Heart left ventricle (tissue), 16 donors: Measurements from ENCODE around the gene COQ7. TPM values are rescaled to one million over a fixed set of nuclear protein-coding genes. Genes with fewer than 3 reads are reported as not detected.

Source experiments
- ATAC-seq, 4 donors: fragments of 200-7000 bp; cut with Tn5 transposase; one replicate each; pipeline ENCODE4 v1.9.1; 2020 to 2022; ENCODE audit warnings: moderate library complexity in 4 of 4, mild to moderate bottlenecking in 3 of 4, moderate number of reproducible peaks in 1 of 4
- DNase-seq, 5 donors: peaks; one replicate each; pipeline ENCODE4 v3.0.0-alpha.2; 2020
- H3K27ac ChIP-seq, 12 donors: fragments of 200-600 bp; sonication (generic) in 4 of 12; one replicate each; pipeline versions ENCODE4 v1.5.0 to v1.8.0; 2016 to 2022; ENCODE audit warnings: mild to moderate bottlenecking in 2 of 12
- H3K27me3 ChIP-seq, 9 donors: fragments of 200-600 bp; sonication (generic) in 2 of 9; one replicate each; pipeline versions ENCODE4 v1.5.1 to v1.8.0; 2016 to 2022; ENCODE audit warnings: mild to moderate bottlenecking in 3 of 9
- H3K36me3 ChIP-seq, 9 donors: fragments of 200-600 bp; sonication (generic) in 2 of 9; one replicate each; pipeline versions ENCODE4 v1.5.0 to v1.8.0; 2018 to 2022; ENCODE audit warnings: mild to moderate bottlenecking in 2 of 9
- H3K4me1 ChIP-seq, 12 donors: fragments of 200-600 bp; sonication (generic) in 4 of 12; one replicate each; pipeline versions ENCODE4 v1.5.0 to v1.8.0; 2016 to 2022; ENCODE audit warnings: mild to moderate bottlenecking in 3 of 12
- H3K4me3 ChIP-seq, 12 donors: fragments of 200-600 bp; sonication (generic) in 4 of 12; one replicate each; pipeline versions ENCODE4 v1.5.0 to v1.8.0; 2017 to 2022; ENCODE audit warnings: mild to moderate bottlenecking in 9 of 12, moderate library complexity in 4 of 12
- H3K9me3 ChIP-seq, 12 donors: fragments of 200-600 bp; sonication (generic) in 4 of 12; one replicate each; pipeline versions ENCODE4 v1.5.0 to v1.8.0; 2016 to 2022; ENCODE audit warnings: mild to moderate bottlenecking in 1 of 12
- CTCF ChIP-seq, 12 donors: fragments of 200-600 bp; sonication (generic) in 4 of 12; IDR thresholded peaks; one replicate each; pipeline versions ENCODE4 v1.5.0 to v1.8.0; 2018 to 2022; ENCODE audit warnings: antibody characterized with exemption in 12 of 12, mild to moderate bottlenecking in 5 of 12
- POLR2A ChIP-seq, 2 donors: fragments of 450-650 bp; IDR thresholded peaks; one replicate each; pipeline ENCODE4 v1.6.1; 2017; ENCODE audit warnings: antibody characterized with exemption in 2 of 2, mild to moderate bottlenecking in 2 of 2, moderate library complexity in 2 of 2
- WGBS, 4 donors: extraction: QIAGEN DNeasy Blood & Tissue Kit in 2 of 4; methylation state at CpG; one replicate each; pipeline versions ENCODE4 v1.1.5 to v1.1.7; 2013 to 2018; 5-methylcytosine and 5-hydroxymethylcytosine counted together
- intact Hi-C, 10 donors: fragments of 100-400 bp; cut with DNase I; formaldehyde crosslinking; loops; one replicate each; pipeline versions ENCODE4 v1.11.1 to v1.14.2; 2022
- polyA plus RNA-seq, 2 donors: library from polyadenylated mRNA; stranded (reverse); fragments of 200-250 nt; gene quantifications; one replicate each; pipeline ENCODE4 v1.2.3, GENCODE V29; 2013
- total RNA-seq, 9 donors: library from RNA; depleted of rRNA in 2 of 9; stranded (reverse); fragments of >200 nt in 2 of 9; fragmentation: NEBNext Ultra II Directional in 3 of 9; extraction: Animal tissue kit (Norgen Biotek cat#: 25700) in 3 of 9; gene quantifications; one replicate each; pipeline versions ENCODE4 v1.1.0 to v1.2.4, GENCODE V29; 2016 to 2023
- donor health status: ischemic (EF 13 %, LVEDD 7.1; RV severe dilation, severe dysfunction).
- donor health status: healthy with polysubstance abuse.
- donor health status: DM: no; HTN: yes; CAD: no.
- donor health status: DM: no; HTN: no; CAD: no.
- donor health status: ischemic (EF 25% LVEDD 6.9; RV normal size, moderate dysfunction).
- donor health status: ischemic (EF 25% LVEDD 5.7; RV mildly dilated, moderate dysfunction).
- donor health status: healthy.
- donor health status: DM: yes; HTN: yes; CAD: no.
- donor health status: ischemic (EF 35%, LVEDD 5.7; RV mildly dilated, moderate dysfunction).
- donor health status: nonischemic (EF 11% LVEDD 7.7; RV severe dilation, severe dysfunction).
- donor health status: DM: yes; HTN: yes; CAD: no.
- donor health status: PGD.
- donor health status: ischemic (EF 29% LVEDD 5.4; RV normal size, mild dysfunction).
- donor health status: nonischemic (EF 23%, LVEDD 6.1; RV moderate dilation, normal function).

COQ7 gene
- total and polyA plus RNA-seq, 11 donors: 23.9 to 45.1 (median 33.3) TPM

GRCh38 chr16:19044769-19045168 lies 22.6 kb upstream of the COQ7 start:
- Histone ChIP-seq H3K4me3 (no peak overlapping the region), H3K36me3 (peaks cover 0 to 18% (median 0%) of the 10 kb centered on the region in 9 donors), H3K27me3 (no peaks in the 10 kb centered on the region), H3K4me1 (no peaks in the 10 kb centered on the region), H3K9me3 (no peaks in the 10 kb centered on the region), H3K27ac (no peak overlapping the region)
- 93 to 95% (median 94%) methylated on average over 10 to 11 of the region's 11 CpGs for WGBS, 4 donors
- ATAC-seq (no peak), DNase-seq (no peak)
- TF ChIP-seq POLR2A (IDR thresholded peaks at IDR 0.05): no peak
- no peak for TF ChIP-seq CTCF (IDR thresholded peaks at IDR 0.05)
- intact Hi-C loops: no loop called here

- no peak for TF ChIP-seq POLR2A (IDR thresholded peaks at IDR 0.05)
- WGBS, 4 donors: 88 to 100% (median 94%) methylated on average over 2 of the region's 2 CpGs
Observed at GRCh38 chr16:19046062-19046461, 21.4 kb upstream of the COQ7 start.

DNA sequence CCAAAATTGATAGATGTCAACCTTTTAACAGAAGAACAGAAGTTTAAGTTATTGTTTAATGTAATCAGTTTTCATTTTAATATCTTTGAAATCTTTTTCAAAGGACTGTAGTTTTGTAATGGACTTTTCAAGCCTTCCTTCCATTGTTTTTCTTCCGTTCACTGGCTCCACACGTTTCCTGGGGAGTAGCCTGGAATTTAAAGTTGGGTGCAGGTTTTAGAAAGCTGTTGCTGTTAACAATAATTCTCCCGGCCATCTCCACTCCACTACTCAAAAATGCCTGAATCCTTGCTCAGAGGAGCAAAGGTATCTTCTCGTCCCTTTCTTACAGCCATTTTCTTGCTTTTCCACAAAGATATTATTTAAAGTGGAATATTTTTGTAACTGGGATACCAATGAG lies 4.7 kb upstream of the COQ7 start:
- ATAC-seq (no peak), DNase-seq (no peak)
- no peak overlapping the region for H3K4me3 ChIP-seq
- peaks cover 0 to 18% (median 4%) of the 10 kb centered on the region in 12 donors for H3K4me1 ChIP-seq
- H3K9me3 ChIP-seq: no peaks in the 10 kb centered on the region
- H3K36me3 ChIP-seq: peaks cover 0 to 17% (median 0%) of the 10 kb centered on the region in 9 donors
- 57 to 63% (median 58%) methylated on average over 4 of the region's 4 CpGs for WGBS, 4 donors
- intact Hi-C loops: loop anchor here in 6 of 10 donors (2.0 to 10.0 kb wide), 4 partner anchors 78 to 462 kb away; partner anchors contain the start of genes ARL6IP1 (in 3 of the 6), TMC7 (in 2 of the 6), CCP110 (in 1 of the 6) and GDE1 (in 1 of the 6)
- TF ChIP-seq POLR2A (IDR thresholded peaks at IDR 0.05) (no peak), CTCF (IDR thresholded peaks at IDR 0.05) (no peak)
- H3K27me3 ChIP-seq: no peaks in the 10 kb centered on the region
- H3K27ac ChIP-seq: peak overlapping the region in 10 of 12 donors; percentile 17 to 76 (median 68)

More at GRCh38 chr16:19046062-19046461, 21.4 kb upstream of the COQ7 start:
- no peak for ATAC-seq
- Histone ChIP-seq H3K9me3 (no peaks in the 10 kb centered on the region), H3K27ac (no peak overlapping the region), H3K27me3 (no peaks in the 10 kb centered on the region), H3K4me1 (no peaks in the 10 kb centered on the region), H3K4me3 (no peak overlapping the region), H3K36me3 (peaks cover 0 to 13% (median 0%) of the 10 kb centered on the region in 9 donors)
- intact Hi-C loops: no loop called here
- DNase-seq: no peak

DNA sequence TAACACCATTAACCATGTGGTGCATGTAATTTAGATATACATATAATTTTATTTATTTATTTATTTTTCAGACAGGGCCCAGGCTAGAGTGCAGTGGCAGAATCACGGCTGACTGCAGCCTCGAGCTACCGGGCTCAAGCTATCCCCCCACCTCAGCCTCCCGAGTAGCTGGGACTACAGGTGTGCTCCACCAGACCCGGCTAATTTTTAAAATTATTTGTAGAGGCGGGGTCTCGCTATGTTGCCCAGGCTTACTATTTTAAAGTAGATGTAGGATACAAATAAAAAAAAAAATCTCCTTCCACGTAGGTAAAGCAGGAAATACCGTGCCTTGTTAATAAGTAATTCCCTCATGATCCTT lies 446 bp upstream of the COQ7 start:
- peak overlapping the region in 10 of 12 donors; percentile 58 to 91 (median 76) for H3K4me3 ChIP-seq
- H3K9me3 ChIP-seq: no peaks in the 10 kb centered on the region
- WGBS, 4 donors: 60 to 68% (median 62%) methylated on average over 9 of the region's 9 CpGs
- DNase-seq (no peak), ATAC-seq (no peak)
- H3K4me1 ChIP-seq: peaks cover 0 to 27% (median 14%) of the 10 kb centered on the region in 12 donors
- H3K27ac ChIP-seq: peak overlapping the region; percentile 95 to 100 (median 98)
- H3K27me3 ChIP-seq: no peaks in the 10 kb centered on the region
- H3K36me3 ChIP-seq: peaks cover 0 to 5% (median 2%) of the 10 kb centered on the region in 9 donors
- intact Hi-C loops: loop anchor here in 6 of 10 donors (5.0 to 10.0 kb wide), 4 partner anchors 82 to 458 kb away; partner anchors contain the start of genes ARL6IP1 (in 3 of the 6), TMC7 (in 2 of the 6), CCP110 (in 1 of the 6) and GDE1 (in 1 of the 6)
- TF ChIP-seq POLR2A (IDR thresholded peaks at IDR 0.05) (no peak), CTCF (IDR thresholded peaks at IDR 0.05) (no peak)
